IMR-90 (cell line): ENCODE measurements around the gene F10. TPM values are rescaled to one million over a fixed set of nuclear protein-coding genes. Genes with fewer than 3 reads are reported as not detected.

Experiments used
- ATAC-seq: fragments of 200-7000 bp; cut with Tn5 transposase; 2 replicates; pipeline ENCODE4 v1.9.1; 2020; ENCODE audit warnings: low read depth, mild to moderate bottlenecking, moderate library complexity
- BruUV-seq: library from RNA; stranded (reverse); fragments of 400-500 nt; replicated peaks from 2 replicates; lab custom pipeline; 2021; lab: Mats Ljungman, UMichigan
- CTCF ChIA-PET: fragments of 300-600 bp; formaldehyde crosslinking; extraction: SDS; loops from one replicate; lab custom pipeline; 2021; ENCODE audit warnings: antibody characterized with exemption; lab: Yijun Ruan, JAX
- POLR2A ChIA-PET: fragments of 300-600 bp; sonication (Branson Sonifier 250); formaldehyde crosslinking; loops from one replicate; lab custom pipeline; 2022; ENCODE audit warnings: antibody characterized with exemption; ENCODE audit not compliant: unreplicated experiment; lab: Charles Lee
- DNase-seq: peaks from one replicate; pipeline ENCODE4 v3.0.0; 2013
- H2AFZ ChIP-seq: replicated peaks from 2 replicates; pipeline ENCODE3; 2013; ENCODE audit warnings: low read length, mild to moderate bottlenecking; ENCODE audit not compliant: poor library complexity
- H2AK5ac ChIP-seq: 2 replicates; pipeline ENCODE4 v1.6.1; 2013; ENCODE audit warnings: low read depth, low read length, inconsistent platforms
- H2AK9ac ChIP-seq: replicated peaks from 2 replicates; pipeline ENCODE3; 2013; ENCODE audit warnings: mild to moderate bottlenecking, low read depth, low read length, moderate library complexity; ENCODE audit not compliant: poor library complexity
- H2BK120ac ChIP-seq: 2 replicates; pipeline ENCODE4 v1.6.1; 2013; ENCODE audit warnings: low read depth, low read length, inconsistent platforms
- H2BK15ac ChIP-seq: 3 replicates; pipeline ENCODE4 v1.6.1; 2013; ENCODE audit warnings: low read depth, low read length, inconsistent platforms
- H2BK20ac ChIP-seq: 2 replicates; pipeline ENCODE4 v1.6.1; 2013; ENCODE audit warnings: low read depth, mild to moderate bottlenecking, inconsistent platforms, low read length, moderate library complexity
- H2BK5ac ChIP-seq: 2 replicates; pipeline ENCODE4 v1.6.1; 2013; ENCODE audit warnings: mild to moderate bottlenecking, low read depth, low read length, inconsistent platforms; ENCODE audit not compliant: poor library complexity, severe bottlenecking
- H3K14ac ChIP-seq: replicated peaks from 2 replicates; pipeline ENCODE4 v1.6.1; 2013; ENCODE audit warnings: low read depth, low read length, inconsistent platforms
- H3K18ac ChIP-seq: 2 replicates; pipeline ENCODE4 v1.6.1; 2013; ENCODE audit warnings: low read depth, low read length, control low read depth
- H3K23ac ChIP-seq: 2 replicates; pipeline ENCODE4 v1.6.1; 2013; ENCODE audit warnings: low read depth, low read length, inconsistent platforms
- H3K27ac ChIP-seq: 2 replicates; pipeline ENCODE4 v1.5.1; 2013; ENCODE audit warnings: mild to moderate bottlenecking, control low read depth, low read length; ENCODE audit not compliant: insufficient read depth
- H3K27me3 ChIP-seq: 2 replicates; pipeline ENCODE4 v1.6.1; 2013; ENCODE audit warnings: low read length; ENCODE audit not compliant: control insufficient read depth, insufficient read depth
- H3K36me3 ChIP-seq: 2 replicates; pipeline ENCODE4 v1.6.1; 2013; ENCODE audit warnings: low read length, mixed read lengths; ENCODE audit not compliant: control insufficient read depth, insufficient read depth
- H3K4ac ChIP-seq: 2 replicates; pipeline ENCODE4 v1.6.1; 2013; ENCODE audit warnings: low read depth, low read length, inconsistent platforms
- H3K4me1 ChIP-seq: 2 replicates; pipeline ENCODE4 v1.6.1; 2013; ENCODE audit warnings: low read length, mixed read lengths; ENCODE audit not compliant: control insufficient read depth, insufficient read depth
- H3K4me2 ChIP-seq: 2 replicates; pipeline ENCODE4 v1.6.1; 2013; ENCODE audit warnings: low read depth, mild to moderate bottlenecking, control low read depth, low read length, moderate library complexity
- H3K4me3 ChIP-seq: 2 replicates; pipeline ENCODE4 v1.5.1; 2013; ENCODE audit warnings: low read depth, mild to moderate bottlenecking, control low read depth, low read length, moderate library complexity; ENCODE audit not compliant: insufficient read depth
- H3K56ac ChIP-seq: 2 replicates; pipeline ENCODE4 v1.6.1; 2013; ENCODE audit warnings: low read length, inconsistent platforms; ENCODE audit not compliant: insufficient read depth; ENCODE audit errors: extremely low read depth
- H3K79me1 ChIP-seq, 2 experiments: 2 replicates each; pipeline ENCODE4 v1.6.1; 2013; ENCODE audit warnings: low read length in 2 of 2, inconsistent platforms in 1 of 2, low read depth in 1 of 2
- H3K9ac ChIP-seq: 2 replicates; pipeline ENCODE4 v1.6.1; 2013; ENCODE audit warnings: low read depth, low read length, control low read depth
- H3K9me1 ChIP-seq: 2 replicates; pipeline ENCODE4 v1.6.1; 2013; ENCODE audit warnings: low read length, inconsistent platforms; ENCODE audit not compliant: insufficient read depth
- H3K9me3 ChIP-seq: 2 replicates; pipeline ENCODE4 v1.6.1; 2013; ENCODE audit warnings: low read length; ENCODE audit not compliant: control insufficient read depth, insufficient read depth
- H4K20me1 ChIP-seq: 2 replicates; pipeline ENCODE4 v1.6.1; 2013; ENCODE audit warnings: low read length, inconsistent platforms; ENCODE audit not compliant: insufficient read depth
- H4K5ac ChIP-seq: 2 replicates; pipeline ENCODE4 v1.6.1; 2013; ENCODE audit warnings: mild to moderate bottlenecking, low read depth, low read length, control low read depth
- H4K8ac ChIP-seq, 2 experiments: 2 replicates each; pipeline ENCODE4 v1.6.1; 2013; ENCODE audit warnings: low read depth in 2 of 2, low read length in 2 of 2, control low read depth in 1 of 2, inconsistent platforms in 1 of 2
- H4K91ac ChIP-seq: 2 replicates; pipeline ENCODE4 v1.6.1; 2013; ENCODE audit warnings: low read depth, low read length, inconsistent platforms; ENCODE audit not compliant: insufficient read depth
- BHLHE40 ChIP-seq: fragments of 150-350 bp; IDR thresholded peaks from 2 replicates; pipeline ENCODE4 v1.6.1; 2016; ENCODE audit warnings: mild to moderate bottlenecking, low read depth, low read length
- CEBPB ChIP-seq: IDR thresholded peaks from 2 replicates; pipeline ENCODE4 v1.6.1; 2012; ENCODE audit warnings: low read depth, low read length, improper control_type of control experiment
- CHD1 ChIP-seq: IDR thresholded peaks from 2 replicates; pipeline ENCODE4 v1.6.1; 2012; ENCODE audit warnings: low read depth, low read length, improper control_type of control experiment
- MAFK ChIP-seq: IDR thresholded peaks from 2 replicates; pipeline ENCODE4 v1.6.1; 2012; ENCODE audit warnings: low read depth, low read length, improper control_type of control experiment
- MAZ ChIP-seq: IDR thresholded peaks from 2 replicates; pipeline ENCODE4 v1.6.1; 2012; ENCODE audit warnings: low read depth, mild to moderate bottlenecking, low read length, improper control_type of control experiment, moderate library complexity, borderline replicate concordance
- NFE2L2 ChIP-seq: fragments of 150-350 bp; IDR thresholded peaks from 2 replicates; pipeline ENCODE4 v1.6.1; 2016; ENCODE audit warnings: low read depth, mild to moderate bottlenecking, low read length
- RFX5 ChIP-seq: IDR thresholded peaks from 2 replicates; pipeline ENCODE4 v1.8.0; 2012; ENCODE audit warnings: low read depth, mild to moderate bottlenecking, low read length, moderate library complexity
- WGBS, 2 experiments: methylation state at CpG; one replicate each; pipeline versions ENCODE4 v1.1.5 to v1.1.7; 2013; ENCODE audit warnings: missing lambda C conversion rate in 2 of 2; ENCODE audit not compliant: insufficient read length in 1 of 2; ENCODE audit errors: extremely low coverage in 2 of 2; 5-methylcytosine and 5-hydroxymethylcytosine counted together
- dilution Hi-C: fragments of 300-500 bp; cut with HindIII; formaldehyde crosslinking; loops from one replicate; pipeline ENCODE4 v1.14.3; 2018; ENCODE audit warnings: low sequenced_read_pairs; ENCODE audit not compliant: unreplicated experiment
- in situ Hi-C: fragments of 300-500 bp; cut with MboI; formaldehyde crosslinking; loops from 3 replicates; pipeline ENCODE4 v1.14.3; 2019; ENCODE audit warnings: low sequenced_read_pairs, inconsistent platforms, mixed read lengths
- intact Hi-C: fragments of 100-400 bp; cut with micrococcal nuclease; formaldehyde crosslinking; loops from 2 replicates; pipeline ENCODE4 v1.10.0; 2022
- polyA plus RNA-seq, 3 experiments: library from polyadenylated mRNA; depleted of rRNA; stranded (reverse); fragments of >200 nt; gene quantifications; 2 replicates each; pipeline ENCODE4 v1.2.3, GENCODE V29; 2012; ENCODE audit warnings: low replicate concordance in 1 of 3
- total RNA-seq: library from RNA; depleted of rRNA; stranded (reverse); fragments of >200 nt; gene quantifications from 2 replicates; pipeline ENCODE4 v1.2.3, GENCODE V29; 2012

F10 gene
- total and polyA plus RNA-seq, 2 of the 4 experiments (the other 2 are of a cell fraction): 9.1 to 19.5 TPM

DNA sequence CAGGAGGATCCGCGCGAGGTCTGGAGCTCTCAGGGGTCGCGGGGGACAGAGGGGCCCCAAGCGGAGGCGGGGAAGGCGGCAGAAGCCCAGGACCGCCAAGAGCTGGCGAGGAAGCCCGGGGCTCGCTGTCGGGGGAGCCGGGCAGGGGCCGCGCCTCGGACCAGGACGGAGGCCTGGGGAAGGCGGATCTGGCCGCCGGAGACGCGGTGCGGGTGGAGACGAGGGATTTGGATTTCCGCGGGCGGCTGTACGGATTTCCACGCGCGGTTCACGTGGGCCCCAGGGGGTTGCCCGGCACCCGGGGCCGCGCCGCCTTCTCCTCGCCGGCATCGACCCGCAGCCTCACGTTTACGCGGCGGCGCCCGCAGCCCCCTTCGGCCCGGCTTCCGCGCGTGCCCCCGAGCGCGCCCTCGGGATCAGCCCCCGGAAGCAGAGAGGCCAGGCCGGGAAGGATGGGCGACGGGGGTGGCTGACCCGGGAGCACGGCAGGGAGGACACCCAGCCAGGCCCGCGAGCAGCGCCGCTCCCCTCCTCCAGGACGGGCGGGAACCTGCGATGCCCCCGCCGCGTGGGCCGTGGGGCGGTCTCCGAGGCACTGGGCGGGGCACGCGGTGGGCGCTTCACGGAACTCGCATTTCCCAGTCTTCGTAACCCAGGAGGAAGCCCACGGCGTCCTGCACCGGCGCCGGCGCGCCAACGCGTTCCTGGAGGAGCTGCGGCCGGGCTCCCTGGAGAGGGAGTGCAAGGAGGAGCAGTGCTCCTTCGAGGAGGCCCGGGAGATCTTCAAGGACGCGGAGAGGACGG lies 12.3 kb upstream of the F10 start:
- peak overlapping the region; percentile 86 for H2AFZ ChIP-seq
- H2BK5ac ChIP-seq: no peak overlapping the region
- no peak overlapping the region for H3K9ac ChIP-seq
- no peak overlapping the region for H2AK9ac ChIP-seq
- ChIA-PET POLR2A (no interaction called here), CTCF (no interaction called here)
- peaks cover 32% of the 10 kb centered on the region for H3K27me3 ChIP-seq
- no peaks in the 10 kb centered on the region for H3K36me3 ChIP-seq
- no peak overlapping the region for H2BK15ac ChIP-seq
- dilution Hi-C loops (no loop called here), intact Hi-C loops (no loop called here), in situ Hi-C loops (no loop called here)
- H3K56ac ChIP-seq: no peak overlapping the region
- H3K27ac ChIP-seq: no peak overlapping the region
- peak; percentile 63 for ATAC-seq
- no peak overlapping the region for H2AK5ac ChIP-seq
- no peak overlapping the region; the same call in 1 of the 2 replicates for H3K4ac ChIP-seq
- no peak for DNase-seq
- TF ChIP-seq BHLHE40 (no peak), RFX5 (no peak), NFE2L2 (no peak), MAZ (no peak), CHD1 (no peak), MAFK (no peak), CEBPB (no peak)
- no peak overlapping the region for H3K23ac ChIP-seq
- BruUV-seq: no TSS peak
- H4K8ac ChIP-seq: peak overlapping the region in 1 of 2 experiments; percentile 33; a peak in 1 of 4 replicates
- H4K5ac ChIP-seq: no peak overlapping the region
- no peak overlapping the region for H3K18ac ChIP-seq
- H4K20me1 ChIP-seq: no peaks in the 10 kb centered on the region
- H3K9me3 ChIP-seq: peaks cover 8% of the 10 kb centered on the region; the same call in 1 of the 2 replicates
- no peaks in the 10 kb centered on the region for H3K79me1 ChIP-seq
- H2BK120ac ChIP-seq: no peak overlapping the region
- H2BK20ac ChIP-seq: no peak overlapping the region
- H3K4me2 ChIP-seq: peak overlapping the region; percentile 57
- no peak overlapping the region for H3K14ac ChIP-seq
- H3K4me3 ChIP-seq: peak overlapping the region; percentile 42
- H4K91ac ChIP-seq: no peak overlapping the region
- H3K9me1 ChIP-seq: no peaks in the 10 kb centered on the region
- peaks cover 4% of the 10 kb centered on the region; the same call in 1 of the 2 replicates for H3K4me1 ChIP-seq
- WGBS, 2 experiments: 6% methylated on average over 49 of the region's 99 CpGs; no CpG with 5 or more reads in 1 of the 2 experiments
